ENCODE data around the gene KLHL21.

The KLHL21 gene

DNA sequence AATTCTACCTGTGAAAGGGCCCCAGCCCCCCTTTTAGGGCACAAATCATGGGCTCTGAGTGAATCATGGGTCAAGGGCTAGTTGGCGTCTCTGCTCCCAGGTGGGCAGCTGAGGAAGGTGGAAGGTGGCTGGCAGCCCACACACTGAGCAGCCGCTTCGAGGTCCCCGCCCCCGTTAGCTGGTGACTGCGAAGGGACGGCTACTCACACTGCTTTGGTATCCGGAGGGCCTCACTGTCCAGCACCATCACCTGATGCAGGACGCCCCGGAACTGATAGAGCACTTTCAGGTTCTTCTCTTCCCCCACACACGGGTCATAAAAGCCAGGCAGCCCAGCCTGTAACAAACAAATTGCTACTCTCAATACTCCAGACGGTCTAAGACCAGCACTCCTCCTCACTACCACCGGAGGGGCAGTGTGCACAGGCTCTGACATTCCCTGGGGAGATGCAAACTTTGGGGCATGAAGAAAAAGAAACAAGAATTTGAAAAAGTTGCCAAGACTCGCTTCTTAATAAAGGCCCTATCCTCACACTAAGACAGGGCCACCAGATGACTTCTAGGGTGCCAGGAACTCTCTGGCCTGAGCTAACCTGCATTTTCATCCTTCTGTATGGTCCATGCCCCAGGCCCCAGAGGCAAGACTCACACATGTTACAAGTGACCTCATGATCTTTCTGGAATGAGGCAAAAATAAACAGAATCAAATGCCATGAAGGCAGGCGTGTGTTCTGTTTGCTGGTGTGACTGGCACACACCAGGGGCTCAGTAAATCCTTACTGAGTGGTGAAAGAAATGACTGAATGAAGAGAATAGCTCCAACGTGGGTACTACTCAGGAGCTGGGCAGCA lies 33.5 kb upstream of the KLHL21 start:
- no peak overlapping the region for H3K27ac ChIP-seq
- no peaks in the 10 kb centered on the region for H3K9me3 ChIP-seq (ENCODE audit: low read depth, low read length)
- no peak overlapping the region for H3K4me3 ChIP-seq
- TF ChIP-seq EZH2 (IDR thresholded peaks at IDR 0.05) (no peak), POLR2AphosphoS5 (IDR thresholded peaks at IDR 0.05; ENCODE audit: borderline replicate concordance, low read depth, low read length) (no peak), FOXP2 (optimal IDR thresholded peaks at IDR 0.05; ENCODE audit: control extremely low read depth, extremely low read length, insufficient read depth) (no peak)
- H3K36me3 ChIP-seq (ENCODE audit: insufficient read depth, low read length) = peaks cover 72% of the 10 kb centered on the region
- no peak for DNase-seq (ENCODE audit: low read depth, low spot score)
- H3K9ac ChIP-seq (ENCODE audit: insufficient read length) = no peak overlapping the region

GRCh38 chr1:6635161-6635909 lies 32.7 kb upstream of the KLHL21 start:
- Histone ChIP-seq H3K36me3 (ENCODE audit: insufficient read depth, low read length) (peaks cover 67% of the 10 kb centered on the region), H3K9me3 (ENCODE audit: low read depth, low read length) (no peaks in the 10 kb centered on the region), H3K4me3 (no peak overlapping the region), H3K9ac (ENCODE audit: insufficient read length) (no peak overlapping the region), H3K27ac (no peak overlapping the region)
- TF ChIP-seq POLR2AphosphoS5 (IDR thresholded peaks at IDR 0.05; ENCODE audit: borderline replicate concordance, low read depth, low read length) (no peak), EZH2 (IDR thresholded peaks at IDR 0.05) (no peak), FOXP2 (optimal IDR thresholded peaks at IDR 0.05; ENCODE audit: control extremely low read depth, extremely low read length, insufficient read depth) (no peak)
- DNase-seq (ENCODE audit: low read depth, low spot score) = no peak

DNA sequence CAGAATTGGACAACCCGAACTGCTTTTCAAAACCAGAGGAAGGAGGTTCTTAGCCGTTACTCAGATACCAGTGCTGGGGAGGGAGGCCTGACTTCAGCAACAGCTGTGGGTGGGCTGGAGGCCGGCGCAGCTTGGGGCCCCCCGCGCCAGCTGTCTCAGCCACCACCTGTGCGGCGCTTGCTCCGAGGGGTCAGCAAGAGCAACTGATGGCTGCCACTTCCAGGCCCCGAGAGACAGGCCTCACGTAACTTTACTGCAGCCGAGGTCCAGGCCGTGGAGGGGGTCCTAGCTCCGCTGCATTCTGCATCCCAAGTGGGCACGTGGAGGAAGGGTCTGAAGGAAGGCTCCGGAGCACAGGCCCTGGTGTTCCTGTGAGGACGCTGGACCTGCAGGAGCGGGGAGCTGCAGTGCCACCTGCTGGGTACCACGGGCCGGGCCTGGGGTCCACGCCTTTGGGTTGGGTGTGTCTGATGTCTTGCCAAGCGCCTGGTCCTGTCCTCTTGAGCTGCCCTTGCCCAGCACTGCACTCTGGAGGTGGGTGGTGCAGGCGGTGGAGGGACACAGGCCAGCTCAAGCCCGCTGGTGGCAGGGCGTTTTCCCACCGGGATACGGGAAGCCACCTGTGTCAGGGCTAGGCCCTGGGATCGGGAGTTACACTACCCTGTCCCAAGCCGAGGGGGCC lies 31.8 kb upstream of the KLHL21 start:
- no peak overlapping the region for H3K27ac ChIP-seq
- H3K9me3 ChIP-seq (ENCODE audit: low read depth, low read length) = no peaks in the 10 kb centered on the region
- no peak for TF ChIP-seq EZH2 (IDR thresholded peaks at IDR 0.05)
- TF ChIP-seq POLR2AphosphoS5 (IDR thresholded peaks at IDR 0.05; ENCODE audit: borderline replicate concordance, low read depth, low read length) = peak; percentile 40; the same call in 1 of the 2 replicates
- H3K36me3 ChIP-seq (ENCODE audit: insufficient read depth, low read length) = peaks cover 65% of the 10 kb centered on the region
- no peak for DNase-seq (ENCODE audit: low read depth, low spot score)
- no peak overlapping the region for H3K4me3 ChIP-seq
- no peak overlapping the region for H3K9ac ChIP-seq (ENCODE audit: insufficient read length)

- H3K4me3 ChIP-seq = no peak overlapping the region
- no peaks in the 10 kb centered on the region for H3K9me3 ChIP-seq (ENCODE audit: low read depth, low read length)
- TF ChIP-seq POLR2AphosphoS5 (IDR thresholded peaks at IDR 0.05; ENCODE audit: borderline replicate concordance, low read depth, low read length) (no peak; the same call in 1 of the 2 replicates), EZH2 (IDR thresholded peaks at IDR 0.05) (no peak), FOXP2 (optimal IDR thresholded peaks at IDR 0.05; ENCODE audit: control extremely low read depth, extremely low read length, insufficient read depth) (no peak)
- DNase-seq (ENCODE audit: low read depth, low spot score) = no peak
- H3K9ac ChIP-seq (ENCODE audit: insufficient read length) = no peak overlapping the region
- no peak overlapping the region for H3K27ac ChIP-seq
- peaks cover 75% of the 10 kb centered on the region for H3K36me3 ChIP-seq (ENCODE audit: insufficient read depth, low read length)
Measured at GRCh38 chr1:6632588-6633514, 30.2 kb upstream of the KLHL21 start.

DNA sequence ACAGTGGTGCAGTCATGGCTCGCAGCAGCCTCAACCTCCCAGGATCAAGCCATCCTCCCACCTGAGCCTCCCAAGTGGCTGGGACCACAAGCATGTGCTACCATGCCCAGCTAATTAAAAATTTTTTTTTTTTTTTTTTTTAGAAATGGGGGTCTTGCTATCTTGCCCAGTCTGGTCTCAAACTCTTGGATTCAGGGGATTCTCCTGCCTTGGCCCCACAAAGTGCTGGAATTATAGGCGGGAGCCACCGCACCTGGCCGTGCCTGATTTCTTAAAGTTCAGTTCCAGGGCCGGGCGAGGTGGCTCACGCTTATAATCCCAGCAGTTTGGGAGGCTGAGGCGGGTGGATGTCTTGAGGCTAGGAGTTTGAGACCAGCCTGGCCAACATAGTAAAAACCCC lies 28.4 kb upstream of the KLHL21 start:
- no peak overlapping the region for H3K27ac ChIP-seq
- no peak overlapping the region for H3K9ac ChIP-seq (ENCODE audit: insufficient read length)
- no peaks in the 10 kb centered on the region for H3K9me3 ChIP-seq (ENCODE audit: low read depth, low read length)
- DNase-seq (ENCODE audit: low read depth, low spot score) = no peak
- peaks cover 67% of the 10 kb centered on the region for H3K36me3 ChIP-seq (ENCODE audit: insufficient read depth, low read length)
- TF ChIP-seq EZH2 (IDR thresholded peaks at IDR 0.05) (no peak), POLR2AphosphoS5 (IDR thresholded peaks at IDR 0.05; ENCODE audit: borderline replicate concordance, low read depth, low read length) (no peak), FOXP2 (optimal IDR thresholded peaks at IDR 0.05; ENCODE audit: control extremely low read depth, extremely low read length, insufficient read depth) (no peak)
- no peak overlapping the region for H3K4me3 ChIP-seq

DNA sequence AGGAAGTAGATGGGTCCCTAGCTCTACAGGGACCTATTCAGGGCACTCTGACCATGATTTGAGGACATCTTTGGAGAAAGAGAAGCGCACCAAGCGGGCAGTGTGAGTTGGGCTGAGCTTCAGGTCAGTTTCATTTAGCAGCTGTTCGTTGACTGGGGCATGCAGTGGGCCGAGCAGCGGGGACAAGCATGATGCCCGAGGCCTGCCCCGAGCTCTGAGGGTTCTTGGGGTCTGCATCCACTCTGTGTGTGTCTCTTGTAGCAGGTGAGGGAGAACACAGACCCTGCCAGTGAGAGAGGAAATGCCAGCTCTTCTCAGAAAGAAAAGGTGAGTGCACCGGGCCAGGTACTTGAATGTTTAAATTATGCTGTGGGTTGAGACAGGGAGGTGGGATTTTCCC lies 27.4 kb upstream of the KLHL21 start:
- Histone ChIP-seq H3K36me3 (ENCODE audit: insufficient read depth, low read length) (peaks cover 59% of the 10 kb centered on the region), H3K4me3 (no peak overlapping the region), H3K27ac (no peak overlapping the region), H3K9me3 (ENCODE audit: low read depth, low read length) (no peaks in the 10 kb centered on the region), H3K9ac (ENCODE audit: insufficient read length) (no peak overlapping the region)
- TF ChIP-seq POLR2AphosphoS5 (IDR thresholded peaks at IDR 0.05; ENCODE audit: borderline replicate concordance, low read depth, low read length) (no peak), EZH2 (IDR thresholded peaks at IDR 0.05) (no peak), FOXP2 (optimal IDR thresholded peaks at IDR 0.05; ENCODE audit: control extremely low read depth, extremely low read length, insufficient read depth) (no peak)
- DNase-seq (ENCODE audit: low read depth, low spot score) = no peak

DNA sequence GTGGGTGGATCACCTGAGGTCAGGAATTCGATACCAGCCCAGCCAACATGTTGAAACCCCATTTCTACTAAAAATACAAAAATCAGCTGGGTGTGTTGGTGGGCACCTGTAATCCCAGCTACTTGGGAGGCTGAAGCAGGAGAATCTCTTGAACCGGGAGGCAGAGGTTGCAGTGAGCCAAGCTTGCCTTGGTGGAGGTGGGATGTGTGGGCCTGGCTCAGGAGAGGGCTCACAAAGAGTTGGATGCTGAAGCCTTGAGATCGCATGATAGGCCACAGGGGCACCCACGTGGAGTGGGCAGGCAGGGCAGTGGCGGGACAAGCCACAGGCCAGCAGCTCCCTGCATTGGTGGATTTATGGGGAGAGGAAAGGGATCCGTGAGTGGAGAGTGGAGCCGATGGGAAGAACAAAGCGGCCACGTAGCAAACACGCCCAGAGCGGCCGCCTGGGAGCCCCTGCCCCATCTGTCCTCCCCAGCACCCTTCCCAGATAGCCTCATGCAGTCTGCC lies 26.4 kb upstream of the KLHL21 start:
- Histone ChIP-seq H3K27ac (no peak overlapping the region), H3K4me3 (no peak overlapping the region), H3K9me3 (ENCODE audit: low read depth, low read length) (no peaks in the 10 kb centered on the region), H3K9ac (ENCODE audit: insufficient read length) (no peak overlapping the region), H3K36me3 (ENCODE audit: insufficient read depth, low read length) (peaks cover 49% of the 10 kb centered on the region)
- no peak for DNase-seq (ENCODE audit: low read depth, low spot score)
- no peak for TF ChIP-seq FOXP2 (optimal IDR thresholded peaks at IDR 0.05; ENCODE audit: control extremely low read depth, extremely low read length, insufficient read depth)
- no peak for TF ChIP-seq EZH2 (IDR thresholded peaks at IDR 0.05)
- no peak for TF ChIP-seq POLR2AphosphoS5 (IDR thresholded peaks at IDR 0.05; ENCODE audit: borderline replicate concordance, low read depth, low read length)
